ENCODE measurements around the gene SLC39A1. TPM values are rescaled to one million over a fixed set of nuclear protein-coding genes. Genes with fewer than 3 reads are reported as not detected.
A peak's percentile ranks its signal among the peaks of the same experiment; 100 is the strongest.

Gene SLC39A1
- polyA plus RNA-seq, 2 of the 4 experiments (the other 2 are of a cell fraction) = 80.6 to 108 TPM

GRCh38 chr1:153985941-153986761, 22.8 kb upstream of the SLC39A1 start, which contains the start of gene RAB13:
RAB13 (minus strand) TSS chr1:153986339; CDS start chr1:153986236, 103 bp downstream.
- DNase-seq (ENCODE audit: low read depth in 1 of 2, low spot score in 1 of 2) (peak; percentile 84 to 94), FAIRE-seq (no peak), ATAC-seq (peak; percentile 90 to 92)
- WGBS (ENCODE audit: missing lambda C conversion rate) = under 1% methylated on average over 18 of the region's 32 CpGs
- Histone ChIP-seq H3K4me2 (peak within 1 kb of the TSS; percentile 85), H3K4me3 (peak within 1 kb of the TSS; percentile 60), H3K9me3 (no peaks in the 10 kb centered on the region), H3K4me1 (peaks cover 10% of the 10 kb centered on the region), H3K27ac (peak within 1 kb of the TSS; percentile 79 to 88)
- ChIA-PET CTCF (interaction anchor here (0.5 to 5.4 kb wide), 63 partner anchors 11 to 631 kb away, joined by 3 to 90 read pairs (median 4); partner anchors contain the start of genes CREB3L4, CRTC2, DENND4B and GATAD2B), POLR2A (interaction anchor here (0.6 to 2.4 kb wide), 8 partner anchors 9 to 454 kb away, joined by 3 to 13 read pairs (median 4); partner anchors contain the start of genes CREB3L4, ILF2, JTB and SLC39A1)
- TF ChIP-seq, protein P1, sequence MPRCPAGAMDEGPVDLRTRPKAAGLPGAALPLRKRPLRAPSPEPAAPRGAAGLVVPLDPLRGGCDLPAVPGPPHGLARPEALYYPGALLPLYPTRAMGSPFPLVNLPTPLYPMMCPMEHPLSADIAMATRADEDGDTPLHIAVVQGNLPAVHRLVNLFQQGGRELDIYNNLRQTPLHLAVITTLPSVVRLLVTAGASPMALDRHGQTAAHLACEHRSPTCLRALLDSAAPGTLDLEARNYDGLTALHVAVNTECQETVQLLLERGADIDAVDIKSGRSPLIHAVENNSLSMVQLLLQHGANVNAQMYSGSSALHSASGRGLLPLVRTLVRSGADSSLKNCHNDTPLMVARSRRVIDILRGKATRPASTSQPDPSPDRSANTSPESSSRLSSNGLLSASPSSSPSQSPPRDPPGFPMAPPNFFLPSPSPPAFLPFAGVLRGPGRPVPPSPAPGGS (IDR thresholded peaks at IDR 0.05) = peak; percentile 49; the same call in 1 of the 3 replicates
- TF ChIP-seq CHD4 (IDR thresholded peaks at IDR 0.05; ENCODE audit: borderline replicate concordance) (no peak), JUN (IDR thresholded peaks at IDR 0.05) (peak; percentile 25 to 33; a peak in 2 of 5 replicates), SMC3 (IDR thresholded peaks at IDR 0.05) (no peak), RFX5 (IDR thresholded peaks at IDR 0.05) (0 out of 2 replicates have a peak, but pooled peaks have one; percentile 26), POLR2A (IDR thresholded peaks at IDR 0.05; ENCODE audit: low read length) (peak; percentile 38; the same call in 1 of the 2 replicates), GATA3 (IDR thresholded peaks at IDR 0.05; ENCODE audit: borderline replicate concordance) (no peak), ZFP36 (IDR thresholded peaks at IDR 0.05; ENCODE audit: borderline replicate concordance, partially characterized antibody) (no peak), PHF8 (IDR thresholded peaks at IDR 0.05; ENCODE audit: borderline replicate concordance, low read depth) (no peak), FOXS1 (CRISPR knock-in tag; IDR thresholded peaks at IDR 0.05) (no peak)
- TF ChIP-seq, protein P2, sequence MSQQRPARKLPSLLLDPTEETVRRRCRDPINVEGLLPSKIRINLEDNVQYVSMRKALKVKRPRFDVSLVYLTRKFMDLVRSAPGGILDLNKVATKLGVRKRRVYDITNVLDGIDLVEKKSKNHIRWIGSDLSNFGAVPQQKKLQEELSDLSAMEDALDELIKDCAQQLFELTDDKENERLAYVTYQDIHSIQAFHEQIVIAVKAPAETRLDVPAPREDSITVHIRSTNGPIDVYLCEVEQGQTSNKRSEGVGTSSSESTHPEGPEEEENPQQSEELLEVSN (IDR thresholded peaks at IDR 0.05; ENCODE audit: borderline replicate concordance, low read depth) = no peak

GRCh38 chr1:153985341-153985912, 22.1 kb upstream of the SLC39A1 start:
- no peaks in the 10 kb centered on the region for H3K9me3 ChIP-seq
- TF ChIP-seq ZSCAN20 (CRISPR knock-in tag; IDR thresholded peaks at IDR 0.05) (no peak), TFCP2L1 (CRISPR knock-in tag; IDR thresholded peaks at IDR 0.05) (no peak), CBX2 (IDR thresholded peaks at IDR 0.05; ENCODE audit: borderline replicate concordance, low read depth) (no peak), FOSL2 (IDR thresholded peaks at IDR 0.05) (no peak), FOSL2 (CRISPR knock-in tag; IDR thresholded peaks at IDR 0.05) (peak; percentile 69)
- peak overlapping the region; percentile 79 to 88 for H3K27ac ChIP-seq
- peak overlapping the region; percentile 85 for H3K4me2 ChIP-seq
- H3K4me3 ChIP-seq = peak overlapping the region; percentile 60
- FAIRE-seq (no peak), ATAC-seq (0 out of 6 replicates have a peak, but pooled peaks of 1 of the 2 experiments have one; percentile 4), DNase-seq (ENCODE audit: low read depth in 1 of 2, low spot score in 1 of 2) (no peak)
- POLR2A ChIA-PET = interaction anchor here (0.9 to 2.4 kb wide), 6 partner anchors 8 to 314 kb away, joined by 3 to 13 read pairs (median 6); partner anchors contain the start of genes CREB3L4, ILF2, JTB and SLC39A1
- peaks cover 10% of the 10 kb centered on the region for H3K4me1 ChIP-seq
- 21% methylated on average over 7 of the region's 7 CpGs for WGBS (ENCODE audit: missing lambda C conversion rate)
- CTCF ChIA-PET = interaction anchor here (0.5 to 5.4 kb wide), 20 partner anchors 10 to 633 kb away, joined by 3 to 90 read pairs (median 6); partner anchors contain the start of genes CREB3L4, DENND4B, JTB and SLC39A1

DNA sequence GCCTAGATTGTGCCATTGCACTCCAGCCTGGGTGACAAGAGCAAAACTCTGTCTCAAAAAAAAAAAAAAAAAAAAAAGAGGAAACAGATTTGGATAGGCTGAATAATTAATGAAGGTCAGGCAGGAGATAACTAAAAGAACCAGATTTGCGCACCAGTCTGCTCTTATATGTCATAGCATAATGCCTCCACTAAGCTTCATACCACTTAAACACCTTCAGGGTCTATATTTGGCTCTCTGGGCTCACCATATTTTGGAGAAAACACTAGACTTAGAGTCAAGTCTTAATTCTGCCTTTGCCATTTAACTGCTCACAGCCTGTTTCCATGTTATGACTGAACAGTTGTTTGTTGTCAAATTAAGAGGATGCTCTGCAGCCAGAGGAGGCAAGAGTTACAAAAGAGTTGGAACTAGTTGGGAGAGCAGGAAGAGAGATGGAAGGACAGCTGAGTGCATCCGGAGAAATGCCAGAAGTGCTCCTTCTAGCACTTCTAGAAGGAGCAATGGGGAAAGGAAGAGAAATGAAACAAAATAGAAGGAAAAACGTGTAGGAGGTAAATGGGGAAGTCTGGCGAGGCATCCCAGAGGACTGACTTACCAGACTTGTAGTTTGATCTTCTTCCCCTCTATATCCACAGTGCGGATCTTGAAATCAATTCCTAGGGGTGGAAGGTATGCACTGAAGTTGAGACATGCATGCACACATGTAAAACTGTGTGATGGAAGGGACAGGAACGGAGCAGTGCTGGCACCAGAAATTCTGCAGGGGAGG, 21.0 kb upstream of the SLC39A1 start:
- peak overlapping the region; percentile 85 for H3K4me2 ChIP-seq
- POLR2A ChIA-PET = no interaction called here
- ATAC-seq (no peak), DNase-seq (ENCODE audit: low read depth in 1 of 2, low spot score in 1 of 2) (no peak), FAIRE-seq (no peak)
- CTCF ChIA-PET = interaction anchor here (0.6 to 5.4 kb wide), 7 partner anchors 9 to 631 kb away, joined by 3 to 90 read pairs (median 9); partner anchors contain the start of genes CREB3L4, JTB and SLC39A1
- peaks cover 10% of the 10 kb centered on the region for H3K4me1 ChIP-seq
- no peak overlapping the region for H3K4me3 ChIP-seq
- no peaks in the 10 kb centered on the region for H3K9me3 ChIP-seq
- WGBS (ENCODE audit: missing lambda C conversion rate) = 87% methylated on average over 6 of the region's 6 CpGs
- H3K27ac ChIP-seq = no peak overlapping the region
- TF ChIP-seq CTCF (IDR thresholded peaks at IDR 0.05) = no peak
- TF ChIP-seq CBX8 (IDR thresholded peaks at IDR 0.05) = no peak
- no peak for TF ChIP-seq NPAS2 (CRISPR knock-in tag; IDR thresholded peaks at IDR 0.05; ENCODE audit: borderline replicate concordance)
- TF ChIP-seq SMC3 (IDR thresholded peaks at IDR 0.05) = no peak
- TF ChIP-seq NR3C1 (IDR thresholded peaks at IDR 0.05) = no peak
- no peak for TF ChIP-seq MAFK (IDR thresholded peaks at IDR 0.05; ENCODE audit: partially characterized antibody)
- TF ChIP-seq, protein P3, sequence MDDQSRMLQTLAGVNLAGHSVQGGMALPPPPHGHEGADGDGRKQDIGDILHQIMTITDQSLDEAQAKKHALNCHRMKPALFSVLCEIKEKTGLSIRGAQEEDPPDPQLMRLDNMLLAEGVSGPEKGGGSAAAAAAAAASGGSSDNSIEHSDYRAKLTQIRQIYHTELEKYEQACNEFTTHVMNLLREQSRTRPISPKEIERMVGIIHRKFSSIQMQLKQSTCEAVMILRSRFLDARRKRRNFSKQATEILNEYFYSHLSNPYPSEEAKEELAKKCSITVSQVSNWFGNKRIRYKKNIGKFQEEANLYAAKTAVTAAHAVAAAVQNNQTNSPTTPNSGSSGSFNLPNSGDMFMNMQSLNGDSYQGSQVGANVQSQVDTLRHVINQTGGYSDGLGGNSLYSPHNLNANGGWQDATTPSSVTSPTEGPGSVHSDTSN (IDR thresholded peaks at IDR 0.05) = no peak
- no peak for TF ChIP-seq ELK1 (IDR thresholded peaks at IDR 0.05; ENCODE audit: low read depth, low read length)
- no peak for TF ChIP-seq NFE2L2 (conservative IDR thresholded peaks at IDR 0.05; ENCODE audit: low read length)
- TF ChIP-seq CBX2 (IDR thresholded peaks at IDR 0.05; ENCODE audit: borderline replicate concordance, low read depth) = no peak

All from A549 (cell line).